LHCN-M2 (cell line): ENCODE results near the gene GFPT1. TPM values are rescaled to one million over a fixed set of nuclear protein-coding genes. Genes with fewer than 3 reads are reported as not detected.

Experiments
- DNase-seq: peaks from one replicate; pipeline ENCODE4 v3.0.0-alpha.2; 2012; ENCODE audit warnings: low read depth
- total RNA-seq: library from RNA; depleted of rRNA; stranded (reverse); fragments of >200 nt; gene quantifications from 2 replicates; pipeline ENCODE4 v1.2.3, GENCODE V29; 2014

The GFPT1 gene
- total RNA-seq, 1 experiment from 2014 or later: 32.6 TPM

GRCh38 chr2:69322631-69323030, 64.4 kb downstream of the GFPT1 start:
- no peak for DNase-seq

GRCh38 chr2:69316550-69316949, 70.5 kb downstream of the GFPT1 start:
- DNase-seq: no peak

GRCh38 chr2:69315160-69315761, 71.8 kb downstream of the GFPT1 start:
- DNase-seq: no peak

- DNase-seq: no peak
Observed at GRCh38 chr2:69311024-69311416, 76.0 kb downstream of the GFPT1 start.

GRCh38 chr2:69310111-69311023, 76.7 kb downstream of the GFPT1 start:
- DNase-seq: no peak

GRCh38 chr2:69309351-69310110, 77.5 kb downstream of the GFPT1 start:
- DNase-seq: peak; percentile 76

GRCh38 chr2:69308338-69308737, 78.7 kb downstream of the GFPT1 start:
- no peak for DNase-seq

GRCh38 chr2:69307579-69308064, 79.4 kb downstream of the GFPT1 start:
- DNase-seq: no peak

GRCh38 chr2:69306822-69307578, 80.0 kb downstream of the GFPT1 start:
- DNase-seq: peak; percentile 88

GRCh38 chr2:69306393-69306821, 80.6 kb downstream of the GFPT1 start:
- DNase-seq: no peak

GRCh38 chr2:69305712-69306392, 81.2 kb downstream of the GFPT1 start:
- DNase-seq: peak; percentile 49

GRCh38 chr2:69305166-69305565, 81.9 kb downstream of the GFPT1 start:
- DNase-seq: no peak

GRCh38 chr2:69304656-69305055, 82.4 kb downstream of the GFPT1 start:
- no peak for DNase-seq

- no peak for DNase-seq
Observed at GRCh38 chr2:69300650-69301049, 86.4 kb downstream of the GFPT1 start.

GRCh38 chr2:69299772-69300516, 87.1 kb downstream of the GFPT1 start:
- peak; percentile 96 for DNase-seq

- peak; percentile 86 for DNase-seq
Observed at GRCh38 chr2:69298862-69299261, 88.2 kb downstream of the GFPT1 start.

- peak; percentile 99 for DNase-seq
Observed at GRCh38 chr2:69298261-69298660, 88.8 kb downstream of the GFPT1 start.

GRCh38 chr2:69297216-69297615, 89.8 kb downstream of the GFPT1 start:
- DNase-seq: no peak

GRCh38 chr2:69296421-69296820, 90.6 kb downstream of the GFPT1 start:
- no peak for DNase-seq

GRCh38 chr2:69292256-69292655, 94.8 kb downstream of the GFPT1 start:
- DNase-seq: no peak
